GM21723 (cell line): ENCODE data around the gene POLDIP3.

Experiments
- ATAC-seq: cut with Tn5 transposase; IDR thresholded peaks from one replicate; pipeline ENCODE4 v1.9.1; 2021; ENCODE audit warnings: mild to moderate bottlenecking, moderate library complexity; ENCODE audit not compliant: unreplicated experiment

POLDIP3 gene

DNA sequence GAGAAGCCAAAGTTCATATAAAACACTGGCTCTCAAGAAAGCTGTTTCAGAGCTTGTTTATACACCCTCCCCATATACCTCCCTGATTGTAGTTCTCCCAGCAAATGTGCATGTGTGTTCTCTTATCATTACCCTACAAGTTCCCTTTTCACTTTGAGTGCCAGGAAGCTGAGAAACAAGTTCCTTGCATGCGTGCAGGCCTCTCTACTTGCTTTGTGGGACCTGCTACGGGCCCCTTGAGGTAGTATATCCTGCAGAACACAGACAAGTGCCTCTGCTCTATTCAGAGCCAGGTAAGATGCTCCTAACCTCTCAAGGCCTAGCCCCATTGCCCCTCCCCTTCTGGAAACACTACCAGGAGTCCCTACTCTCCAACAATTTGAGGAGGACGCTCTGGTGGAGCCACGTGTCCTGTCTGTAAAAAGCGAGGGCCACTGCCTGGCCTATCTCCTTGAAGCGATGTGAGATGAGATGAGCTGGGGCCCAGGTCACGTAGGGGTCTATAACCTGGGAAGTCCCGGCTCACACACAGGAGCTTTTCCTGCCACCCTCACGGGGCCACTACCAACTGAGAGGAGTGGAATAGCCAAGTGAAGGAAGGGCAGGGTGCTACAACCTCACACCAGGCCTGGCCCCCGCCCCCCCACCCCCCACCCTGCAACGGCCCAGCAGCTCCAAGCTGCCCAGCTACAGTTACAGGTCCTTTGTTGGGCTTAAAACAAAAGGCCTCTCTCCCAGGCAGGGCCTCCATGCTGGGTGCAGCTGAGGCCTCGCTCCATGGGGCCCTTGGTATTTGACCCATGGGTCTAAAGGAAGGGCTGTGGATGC, 28.3 kb upstream of the POLDIP3 start:
- no peak for ATAC-seq

DNA sequence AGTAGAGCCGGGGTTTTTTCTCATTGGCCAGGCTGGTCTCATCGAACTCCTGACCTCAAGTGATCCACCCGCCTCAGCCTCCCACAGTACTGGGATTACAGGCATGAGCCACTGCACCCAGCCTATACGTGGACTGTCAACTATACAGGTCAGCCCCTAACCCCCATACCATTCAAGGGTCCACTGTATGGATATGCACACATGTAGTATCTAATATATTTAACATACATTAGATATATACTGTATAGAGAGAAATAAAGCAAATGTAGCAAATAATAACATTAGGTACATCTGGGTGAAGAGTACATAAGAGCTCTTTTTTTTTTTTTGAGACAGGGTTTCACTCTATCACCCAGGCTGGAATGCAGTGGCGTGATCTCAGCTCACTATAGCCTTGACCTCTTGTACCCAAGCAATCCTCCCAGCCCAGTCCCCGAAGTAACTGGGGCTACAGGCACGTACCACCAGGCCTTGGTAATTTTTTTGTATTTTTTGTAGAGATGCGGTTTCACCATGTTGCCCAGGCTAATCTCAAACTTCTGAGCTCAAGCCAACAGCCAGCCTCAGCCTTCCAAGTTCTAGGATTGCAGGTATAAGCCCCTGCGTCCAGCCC, 27.2 kb upstream of the POLDIP3 start:
- no peak for ATAC-seq

DNA sequence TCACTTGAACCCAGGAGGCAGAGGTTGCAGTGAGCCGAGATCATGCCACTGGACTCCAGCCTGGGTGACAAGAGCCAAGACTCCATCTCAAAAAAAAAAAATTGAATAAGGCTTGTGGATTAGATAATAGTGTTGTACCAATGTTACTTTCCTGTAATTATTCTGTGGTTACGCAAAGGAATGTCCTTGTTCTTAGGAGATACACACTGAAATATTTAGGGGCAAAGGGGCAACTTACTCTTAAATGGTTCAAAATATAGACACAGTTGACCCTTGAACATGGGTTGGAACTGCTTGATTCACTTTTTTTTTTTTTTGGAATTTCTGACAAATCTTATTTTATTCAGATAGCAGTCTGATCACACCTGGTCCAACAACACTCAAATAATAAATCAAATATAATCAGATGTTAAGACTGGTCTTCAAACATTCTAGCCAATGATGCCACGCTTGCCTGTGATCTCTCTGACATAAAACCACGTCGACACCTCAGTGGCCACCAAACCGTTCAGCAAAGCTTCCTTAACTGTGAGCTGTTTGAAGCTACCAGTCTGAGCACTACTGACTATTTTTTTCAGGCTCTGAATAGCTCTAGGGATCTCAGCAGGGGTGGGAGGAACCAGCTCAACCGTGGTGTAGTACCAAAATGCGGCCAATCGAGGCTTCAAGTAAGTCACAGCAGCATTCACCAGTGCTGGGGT, 25.0 kb upstream of the POLDIP3 start:
- no peak for ATAC-seq

DNA sequence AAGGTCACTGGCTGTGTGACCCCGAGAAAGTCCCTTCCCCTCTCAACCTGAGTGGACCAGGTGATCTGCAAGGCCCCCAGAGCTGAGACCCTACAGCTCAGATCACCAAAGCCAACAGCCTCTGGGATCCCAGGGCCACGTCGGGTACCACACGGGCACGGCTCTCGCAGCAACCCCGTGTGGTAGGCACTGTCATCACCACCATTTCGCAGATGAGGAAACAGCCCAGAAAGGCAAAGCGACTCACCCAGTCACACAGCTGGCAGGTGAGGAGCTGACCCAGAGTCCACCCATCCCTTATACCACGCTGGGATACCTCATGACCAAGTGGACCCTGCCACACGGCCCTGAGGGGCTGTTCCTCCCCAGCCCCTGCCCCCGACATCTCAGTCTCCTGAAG, 22.9 kb upstream of the POLDIP3 start:
- ATAC-seq = no peak

DNA sequence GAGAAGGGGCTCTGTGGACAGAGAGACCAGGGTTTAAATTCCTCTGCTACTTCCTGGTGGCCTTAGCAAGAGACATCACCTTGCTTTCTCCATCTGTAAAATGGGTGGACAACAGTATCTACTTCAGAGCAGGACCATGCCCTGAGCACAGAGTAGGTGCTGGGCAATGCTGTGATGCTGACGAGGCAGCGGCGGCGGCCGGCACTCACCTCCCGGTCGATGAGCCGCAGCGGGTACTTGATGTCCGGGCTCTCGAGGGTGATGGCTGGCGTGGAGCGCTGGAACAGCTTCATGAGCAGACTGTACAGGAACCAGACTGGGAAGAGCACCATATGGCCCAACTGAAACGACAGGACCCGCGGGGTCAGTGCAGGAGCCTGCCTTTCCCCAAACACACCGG, 21.8 kb upstream of the POLDIP3 start:
- no peak for ATAC-seq

DNA sequence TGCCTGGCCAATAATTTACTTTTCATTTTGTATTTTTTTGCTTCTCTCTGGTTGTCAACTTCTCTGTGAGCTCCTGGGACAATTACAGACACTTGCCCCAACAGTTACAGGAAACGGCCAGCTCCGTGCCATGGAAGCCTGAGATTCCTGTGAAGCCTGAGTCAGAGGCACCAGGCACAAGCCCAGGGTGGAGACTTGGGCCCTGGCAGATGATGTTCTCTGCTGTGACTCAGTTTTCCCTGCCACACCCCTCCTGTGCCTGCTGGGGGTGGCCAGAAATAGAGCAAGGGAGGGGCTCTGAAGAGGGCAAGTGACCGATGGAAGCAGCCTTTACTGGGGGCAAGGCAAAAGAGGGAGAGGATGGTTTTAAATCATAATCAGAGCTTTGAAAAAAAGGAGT, 20.8 kb upstream of the POLDIP3 start:
- ATAC-seq = no peak

DNA sequence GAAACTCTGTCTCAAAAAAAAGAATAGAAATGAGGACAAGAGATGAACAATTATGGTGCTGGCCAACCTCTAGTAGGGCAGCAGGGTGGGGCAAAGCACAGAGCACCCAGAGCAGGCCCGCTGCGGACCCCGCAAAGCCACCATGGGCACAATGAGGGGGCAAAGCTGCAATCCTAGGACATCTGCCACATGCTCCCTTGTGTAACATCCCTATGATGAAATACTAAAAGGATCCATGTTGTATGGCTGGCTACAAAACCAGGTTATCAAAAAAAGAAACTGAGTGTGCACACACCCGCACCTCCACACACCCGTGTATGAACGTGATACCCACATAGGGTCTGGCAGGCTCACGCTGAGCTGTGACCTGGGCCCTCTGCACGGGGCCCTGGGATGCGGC, 18.3 kb upstream of the POLDIP3 start:
- no peak for ATAC-seq

DNA sequence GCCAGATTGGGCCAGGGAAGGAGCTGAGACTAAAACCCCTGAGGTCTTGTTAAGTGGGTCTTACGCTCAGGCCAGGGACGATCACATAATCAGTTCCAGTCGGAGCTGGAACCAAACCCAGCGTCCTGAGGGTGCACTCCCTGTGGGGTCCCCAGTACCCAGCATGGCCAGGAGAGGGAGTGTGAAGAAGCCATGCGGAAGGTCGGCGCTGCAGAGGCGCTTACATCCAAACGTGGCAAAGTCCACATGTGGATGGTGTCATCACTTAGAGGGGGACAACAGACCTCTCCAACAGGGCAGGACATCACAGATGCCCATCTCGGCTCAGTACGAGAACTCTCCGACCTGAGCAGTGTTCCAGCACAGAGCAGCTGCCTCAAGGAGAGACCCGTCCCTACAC, 17.4 kb upstream of the POLDIP3 start:
- no peak for ATAC-seq

DNA sequence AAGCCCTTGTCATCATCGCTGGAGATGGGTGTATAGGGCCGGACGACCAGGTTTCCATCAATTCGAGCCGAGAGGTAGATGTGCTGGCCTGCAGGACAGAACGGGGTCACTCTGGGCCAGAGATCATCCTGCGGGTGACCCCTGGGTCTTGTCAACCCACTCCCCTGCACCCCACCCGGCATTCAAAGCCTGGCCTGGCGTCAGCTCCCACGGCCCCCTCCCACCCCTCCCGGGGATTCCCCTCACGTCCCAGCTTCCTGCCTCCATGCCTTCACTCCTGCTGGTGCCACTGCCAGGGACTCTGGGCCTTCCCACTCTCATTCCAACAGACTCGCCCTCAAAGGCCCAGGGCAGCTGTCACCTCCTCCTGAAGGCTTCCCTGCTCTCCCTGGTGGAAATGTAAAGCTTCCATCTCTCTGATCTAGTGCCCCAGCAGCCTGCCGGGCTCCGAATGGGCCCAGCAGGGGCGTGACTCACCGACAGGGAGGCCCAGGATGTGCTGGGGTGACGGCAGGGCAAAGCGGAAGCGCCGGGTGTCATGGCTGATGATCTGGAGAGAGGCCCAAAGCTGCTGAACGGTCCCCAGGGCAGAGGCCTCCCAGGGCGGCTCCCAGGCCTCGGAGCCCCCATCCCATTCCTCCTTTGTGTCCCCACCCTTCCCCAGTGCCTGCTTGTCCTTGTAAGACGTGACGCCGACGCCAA, 16.4 kb upstream of the POLDIP3 start:
- ATAC-seq = no peak

DNA sequence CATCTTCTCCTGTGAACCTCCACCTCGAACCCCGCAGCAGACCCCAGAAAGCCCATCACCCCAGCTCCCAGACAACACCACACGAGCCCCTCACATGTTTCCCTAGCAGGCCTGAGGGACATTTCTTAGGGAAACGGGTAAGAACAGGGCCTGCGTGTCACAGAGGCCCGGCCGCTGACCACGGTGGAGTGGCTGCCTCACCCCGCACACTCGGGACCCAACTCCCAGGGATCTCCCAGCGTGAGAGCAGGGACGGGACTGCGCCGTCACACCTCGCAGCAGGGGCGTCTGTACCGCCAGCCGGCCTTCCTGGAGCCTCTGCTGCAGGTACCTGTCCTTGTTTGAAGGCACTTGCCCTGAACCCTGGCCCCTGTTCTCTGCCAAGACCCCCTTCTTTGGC, 15.5 kb upstream of the POLDIP3 start:
- ATAC-seq = no peak

DNA sequence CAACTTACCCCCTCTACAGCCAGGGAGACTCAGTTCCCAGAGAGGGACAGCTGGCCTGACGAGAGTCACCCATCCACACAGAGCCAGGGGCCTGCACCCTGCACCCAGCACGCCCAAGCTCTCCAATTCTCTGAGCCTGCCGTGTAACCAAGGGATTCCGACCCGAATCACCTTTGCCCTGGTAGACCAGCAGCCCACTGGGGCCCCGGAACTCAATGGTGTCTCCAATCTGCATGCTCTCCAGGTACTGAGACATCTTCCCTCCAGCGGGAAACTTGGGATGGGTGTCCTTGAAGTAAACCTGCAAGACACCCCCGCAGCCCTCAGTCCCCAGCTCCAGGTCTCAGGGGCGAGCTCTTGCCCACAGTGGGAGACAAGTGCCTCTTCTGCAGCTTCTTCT, 13.3 kb upstream of the POLDIP3 start:
- no peak for ATAC-seq

DNA sequence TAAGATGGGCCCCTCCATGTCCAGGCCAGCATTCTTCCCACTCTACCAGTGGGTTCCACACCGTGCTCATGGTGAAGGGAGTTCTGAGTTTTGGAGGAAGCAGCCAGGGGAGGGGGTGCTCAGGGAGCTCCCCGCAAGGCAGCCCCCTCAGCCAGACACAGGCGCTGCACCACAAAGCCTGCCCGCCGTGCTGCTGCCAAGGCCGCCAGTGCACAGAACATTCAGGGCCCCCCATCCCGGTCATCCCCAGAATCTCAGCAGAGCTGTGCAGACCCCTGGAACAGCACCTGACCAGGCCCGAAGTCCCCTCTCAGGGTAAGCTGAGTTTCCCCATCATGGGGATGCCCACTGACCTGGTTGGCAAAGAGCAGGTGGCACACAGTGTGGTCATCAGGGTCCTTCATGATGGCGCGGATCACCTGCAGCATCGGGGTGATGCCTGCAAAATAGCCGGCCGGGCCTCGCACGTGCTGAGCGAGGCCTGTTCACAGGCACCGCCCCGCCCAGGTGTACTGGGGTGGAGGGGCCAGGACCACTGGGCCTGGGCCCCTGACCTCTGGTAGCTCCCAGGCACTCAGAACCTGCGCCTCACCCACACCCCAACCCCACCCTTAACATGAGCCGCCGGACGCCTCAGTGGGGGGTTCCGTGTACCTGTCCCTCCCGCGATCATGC, 12.4 kb upstream of the POLDIP3 start:
- ATAC-seq = no peak

DNA sequence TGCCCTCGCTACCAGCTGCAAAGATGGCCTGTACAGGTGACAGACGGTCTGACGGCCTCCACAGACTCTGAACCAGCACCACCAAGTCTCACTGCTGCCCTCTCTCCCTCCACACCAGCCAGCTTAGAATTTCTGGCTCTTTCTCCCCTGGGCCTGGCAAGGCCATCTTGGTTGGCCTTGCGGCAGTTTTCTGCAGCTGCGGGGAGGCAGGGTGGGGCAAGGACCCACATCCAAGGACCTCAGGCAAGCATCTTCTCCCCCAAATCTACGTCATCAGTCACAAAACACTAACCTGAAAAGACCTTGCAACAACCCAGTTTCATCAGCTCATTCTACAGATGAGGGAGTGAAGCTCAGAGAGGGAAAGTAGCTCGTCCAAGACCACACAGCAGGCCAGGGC, 11.7 kb upstream of the POLDIP3 start:
- ATAC-seq = no peak

DNA sequence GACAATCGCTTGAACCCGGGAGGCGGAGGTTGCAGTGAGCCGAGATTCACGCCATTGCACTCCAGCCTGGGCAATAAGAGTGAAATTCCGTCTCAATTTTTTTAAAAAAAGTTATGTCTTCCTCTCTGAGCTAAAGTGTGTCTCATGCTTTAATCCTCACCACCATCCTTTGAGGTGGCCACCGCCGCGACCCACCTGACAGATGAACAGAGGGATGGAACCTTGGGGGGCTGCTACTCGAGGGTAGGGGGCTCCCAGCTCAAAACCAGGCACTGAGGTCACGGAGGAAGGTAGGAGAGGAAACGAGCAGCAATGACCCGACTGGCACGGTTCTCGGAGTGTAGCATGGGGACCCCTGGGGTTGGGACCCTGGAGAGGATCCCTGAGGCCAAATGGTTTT, 10.7 kb upstream of the POLDIP3 start:
- no peak for ATAC-seq

DNA sequence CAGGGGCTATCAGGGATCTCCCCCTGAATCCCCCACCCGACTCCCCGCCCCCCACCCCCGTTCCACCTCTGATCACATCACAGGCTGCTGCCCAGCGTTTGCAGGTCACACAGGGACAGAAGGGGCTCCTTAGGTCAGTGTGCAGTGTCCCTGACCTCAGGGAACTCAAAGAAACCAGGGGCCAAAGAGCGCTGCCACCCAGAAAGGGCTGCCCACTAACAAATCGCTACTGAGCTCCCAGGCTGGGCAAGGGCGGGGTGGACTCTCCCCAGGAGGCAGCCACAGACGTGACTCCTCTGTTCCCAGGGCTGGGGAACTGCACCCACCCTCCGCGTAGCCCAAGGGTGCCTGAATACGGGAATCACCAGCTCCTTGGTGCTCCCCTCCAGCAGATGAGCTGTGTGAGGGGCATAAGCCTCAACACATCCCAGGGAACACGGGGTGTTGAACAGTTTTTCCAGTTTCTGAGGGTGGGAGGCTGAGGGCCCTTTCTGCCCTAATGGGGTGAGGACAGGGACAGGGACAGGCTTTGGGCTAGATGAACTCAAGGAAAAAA, 9.9 kb upstream of the POLDIP3 start:
- ATAC-seq = no peak

DNA sequence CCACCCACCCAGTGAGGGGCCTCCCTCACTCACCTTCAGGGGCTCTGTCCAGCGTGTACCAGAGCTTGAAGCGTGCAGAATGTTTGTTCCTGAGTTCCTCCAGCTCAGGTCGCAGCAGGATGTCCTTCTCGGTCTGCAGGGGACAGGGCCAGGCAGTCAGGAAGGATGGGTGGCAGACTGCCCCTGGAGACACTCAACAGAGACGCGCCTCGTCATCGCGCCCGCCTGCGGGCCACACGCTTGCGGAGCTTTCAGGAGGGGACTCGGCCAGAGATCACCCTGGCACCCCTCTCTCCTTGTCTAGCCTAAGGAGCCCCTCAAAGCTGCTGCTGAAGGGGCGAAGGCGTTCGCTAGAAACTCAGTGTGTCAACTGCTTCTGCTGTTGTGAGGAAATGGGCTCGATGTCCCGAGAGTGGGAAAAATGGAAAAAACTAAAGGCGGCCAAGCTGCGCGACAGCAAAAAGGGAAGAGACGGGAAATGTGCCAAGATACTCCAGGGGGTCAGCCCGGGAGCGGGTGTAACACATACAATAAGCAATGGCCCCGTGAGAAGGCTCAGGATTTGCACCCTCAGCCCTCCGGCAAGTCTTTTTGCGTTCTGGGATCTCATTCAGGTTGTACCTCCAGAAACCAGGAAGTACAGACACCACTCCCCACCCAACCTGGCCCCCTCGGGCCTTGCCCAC, 9.2 kb upstream of the POLDIP3 start:
- no peak for ATAC-seq

DNA sequence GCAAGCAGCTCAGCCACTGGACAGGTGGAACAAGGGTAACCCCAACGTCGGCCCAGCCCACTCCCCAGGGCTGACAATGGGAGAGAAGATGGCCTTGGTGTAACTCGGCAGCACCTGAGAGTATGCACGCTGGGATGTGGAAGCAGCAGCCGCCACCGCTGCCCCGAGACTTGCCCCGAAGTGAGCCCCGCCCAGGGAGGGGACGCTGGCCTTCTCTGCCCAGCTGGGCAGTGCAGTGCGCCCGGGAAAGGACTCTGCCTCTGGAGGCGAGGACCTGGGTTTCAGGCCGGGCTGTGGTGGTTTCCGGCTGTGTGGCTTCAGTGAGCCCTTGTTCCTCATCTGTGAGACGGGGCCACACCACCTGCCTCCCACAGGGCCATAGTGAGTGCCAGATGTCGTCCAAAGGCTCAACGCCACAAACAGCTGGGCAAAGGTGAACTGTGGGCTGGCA, 8.6 kb upstream of the POLDIP3 start:
- no peak for ATAC-seq

DNA sequence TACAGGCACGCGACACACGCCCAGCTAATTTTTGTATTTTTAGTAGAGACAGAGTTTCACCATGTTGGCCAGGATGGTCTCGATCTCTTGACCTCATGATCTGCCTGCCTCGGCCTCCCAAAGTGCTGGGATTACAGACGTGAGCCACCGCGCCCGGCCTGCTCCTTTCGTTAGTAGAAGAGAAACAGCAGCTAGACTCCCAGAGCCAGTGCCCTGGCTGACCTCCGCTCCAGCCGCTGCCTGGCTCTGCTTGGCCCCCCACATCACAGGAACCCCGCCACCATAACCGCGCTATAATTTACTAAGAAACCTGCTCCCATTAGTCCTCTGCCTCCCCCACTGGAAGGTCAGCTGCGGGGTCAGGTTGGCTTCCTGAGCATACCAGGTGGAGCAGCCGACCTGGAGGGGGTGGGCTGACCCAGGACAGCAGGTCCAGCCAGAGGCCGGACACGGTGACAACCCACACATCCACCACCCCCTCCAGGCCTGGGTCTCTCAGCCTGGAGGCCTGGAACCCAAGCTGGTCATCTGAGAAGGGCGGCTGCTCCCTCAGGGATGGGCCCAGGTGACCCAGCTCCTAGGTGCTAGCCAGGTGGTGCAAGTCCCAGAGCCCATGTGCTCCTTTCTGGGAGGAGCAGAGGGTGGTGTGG, 7.5 kb upstream of the POLDIP3 start:
- ATAC-seq = no peak

DNA sequence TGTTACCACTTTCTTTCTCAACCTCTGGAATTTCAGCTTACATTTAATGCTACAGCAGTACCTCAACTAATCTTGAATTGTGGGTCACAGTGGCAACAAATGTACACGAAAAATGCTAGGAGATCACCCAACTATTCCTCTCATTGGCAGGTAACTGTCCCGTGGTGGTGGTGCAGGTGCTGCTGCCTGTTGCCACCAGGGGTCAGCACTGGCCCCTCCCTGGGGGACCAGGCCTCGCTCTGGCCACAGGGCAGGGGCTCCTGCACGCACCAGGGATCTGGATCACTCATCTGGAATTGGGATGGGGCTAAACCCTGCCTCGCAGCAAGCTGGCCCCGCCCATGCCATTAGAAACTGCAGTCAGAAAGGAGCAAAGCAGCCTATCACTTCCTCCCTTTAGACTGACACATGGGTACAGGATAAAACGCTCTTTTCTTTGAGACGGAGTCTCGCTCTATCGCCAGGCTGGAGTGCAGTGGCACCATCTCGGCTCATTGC, 6.9 kb upstream of the POLDIP3 start:
- ATAC-seq = no peak
